ENCODE data around the gene PEX5.

- TF ChIP-seq, protein P1, sequence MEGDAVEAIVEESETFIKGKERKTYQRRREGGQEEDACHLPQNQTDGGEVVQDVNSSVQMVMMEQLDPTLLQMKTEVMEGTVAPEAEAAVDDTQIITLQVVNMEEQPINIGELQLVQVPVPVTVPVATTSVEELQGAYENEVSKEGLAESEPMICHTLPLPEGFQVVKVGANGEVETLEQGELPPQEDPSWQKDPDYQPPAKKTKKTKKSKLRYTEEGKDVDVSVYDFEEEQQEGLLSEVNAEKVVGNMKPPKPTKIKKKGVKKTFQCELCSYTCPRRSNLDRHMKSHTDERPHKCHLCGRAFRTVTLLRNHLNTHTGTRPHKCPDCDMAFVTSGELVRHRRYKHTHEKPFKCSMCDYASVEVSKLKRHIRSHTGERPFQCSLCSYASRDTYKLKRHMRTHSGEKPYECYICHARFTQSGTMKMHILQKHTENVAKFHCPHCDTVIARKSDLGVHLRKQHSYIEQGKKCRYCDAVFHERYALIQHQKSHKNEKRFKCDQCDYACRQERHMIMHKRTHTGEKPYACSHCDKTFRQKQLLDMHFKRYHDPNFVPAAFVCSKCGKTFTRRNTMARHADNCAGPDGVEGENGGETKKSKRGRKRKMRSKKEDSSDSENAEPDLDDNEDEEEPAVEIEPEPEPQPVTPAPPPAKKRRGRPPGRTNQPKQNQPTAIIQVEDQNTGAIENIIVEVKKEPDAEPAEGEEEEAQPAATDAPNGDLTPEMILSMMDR (IDR thresholded peaks at IDR 0.05; ENCODE audit: low read length) = no peak
- no peak for TF ChIP-seq EZH2 (IDR thresholded peaks at IDR 0.05; ENCODE audit: borderline replicate concordance, low read length)
Measured at GRCh38 chr12:7145671-7146070, 43.8 kb upstream of the PEX5 start.
